ENCODE data around the gene KRTAP5-9. TPM values are rescaled to one million over a fixed set of nuclear protein-coding genes. Genes with fewer than 3 reads are reported as not detected.
"Not testable (repeated sequence)": the region's sequence is repeated elsewhere in the genome, so short reads cannot be mapped to it uniquely, and the experiment has no call there.

Gene KRTAP5-9
- total and polyA plus RNA-seq, 2 donors from 2014 or later: 0.66 TPM; not detected in 1

DNA sequence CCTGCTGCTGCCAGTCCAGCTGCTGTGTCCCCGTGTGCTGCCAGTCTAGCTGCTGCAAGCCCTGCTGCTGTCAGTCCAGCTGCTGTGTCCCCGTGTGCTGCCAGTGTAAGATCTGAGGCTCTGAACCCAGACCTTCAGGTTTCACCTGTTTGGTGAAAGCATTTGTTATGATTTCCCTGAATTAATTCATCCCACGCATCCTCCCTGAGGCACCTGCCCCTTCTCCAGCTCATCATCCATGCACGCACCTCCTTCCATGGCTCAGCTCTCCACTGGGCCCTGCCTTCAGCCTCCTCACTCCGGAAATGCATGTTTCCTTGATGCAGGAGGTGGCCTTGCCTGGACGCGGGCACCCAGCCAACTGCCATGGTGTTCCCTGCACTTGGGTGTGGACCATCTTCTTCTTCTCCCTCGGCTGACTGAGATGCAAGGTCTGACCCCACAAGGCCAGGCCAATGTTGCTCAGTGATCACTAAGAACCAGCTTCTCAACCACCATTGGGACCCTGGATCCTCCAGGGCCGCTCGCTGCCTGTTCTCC, 17.9 kb downstream of the KRTAP5-9 start:
- no peak for FAIRE-seq
- Histone ChIP-seq H3K36me3 (ENCODE audit: control insufficient read depth in 2 of 3, insufficient read depth in 3 of 3, low read length in 3 of 3) (no peaks in the 10 kb centered on the region), H3K9me3 (ENCODE audit: control insufficient read depth in 2 of 3, insufficient read depth in 1 of 3, low read length in 3 of 3) (no peaks in the 10 kb centered on the region), H3K9ac (ENCODE audit: low read length in 3 of 3) (no peak overlapping the region), H3K27ac (ENCODE audit: low read depth in 2 of 2, low read length in 2 of 2) (no peak overlapping the region), H3K27me3 (ENCODE audit: control insufficient read depth, insufficient read depth, low read length) (no peaks in the 10 kb centered on the region), H3K4me3 (ENCODE audit: low read length in 3 of 3) (no peak overlapping the region), H3K4me1 (ENCODE audit: control insufficient read depth in 2 of 3, insufficient read depth in 2 of 3, low read depth in 1 of 3, low read length in 3 of 3) (no peaks in the 10 kb centered on the region)
- intact Hi-C loops (cut with DNase I): no loop called here
- TF ChIP-seq CTCF (IDR thresholded peaks at IDR 0.05; ENCODE audit: borderline replicate concordance, extremely low read depth, insufficient read depth): no peak
- DNase-seq: peak in 2 of 5 donors; percentile 29 to 79

DNA sequence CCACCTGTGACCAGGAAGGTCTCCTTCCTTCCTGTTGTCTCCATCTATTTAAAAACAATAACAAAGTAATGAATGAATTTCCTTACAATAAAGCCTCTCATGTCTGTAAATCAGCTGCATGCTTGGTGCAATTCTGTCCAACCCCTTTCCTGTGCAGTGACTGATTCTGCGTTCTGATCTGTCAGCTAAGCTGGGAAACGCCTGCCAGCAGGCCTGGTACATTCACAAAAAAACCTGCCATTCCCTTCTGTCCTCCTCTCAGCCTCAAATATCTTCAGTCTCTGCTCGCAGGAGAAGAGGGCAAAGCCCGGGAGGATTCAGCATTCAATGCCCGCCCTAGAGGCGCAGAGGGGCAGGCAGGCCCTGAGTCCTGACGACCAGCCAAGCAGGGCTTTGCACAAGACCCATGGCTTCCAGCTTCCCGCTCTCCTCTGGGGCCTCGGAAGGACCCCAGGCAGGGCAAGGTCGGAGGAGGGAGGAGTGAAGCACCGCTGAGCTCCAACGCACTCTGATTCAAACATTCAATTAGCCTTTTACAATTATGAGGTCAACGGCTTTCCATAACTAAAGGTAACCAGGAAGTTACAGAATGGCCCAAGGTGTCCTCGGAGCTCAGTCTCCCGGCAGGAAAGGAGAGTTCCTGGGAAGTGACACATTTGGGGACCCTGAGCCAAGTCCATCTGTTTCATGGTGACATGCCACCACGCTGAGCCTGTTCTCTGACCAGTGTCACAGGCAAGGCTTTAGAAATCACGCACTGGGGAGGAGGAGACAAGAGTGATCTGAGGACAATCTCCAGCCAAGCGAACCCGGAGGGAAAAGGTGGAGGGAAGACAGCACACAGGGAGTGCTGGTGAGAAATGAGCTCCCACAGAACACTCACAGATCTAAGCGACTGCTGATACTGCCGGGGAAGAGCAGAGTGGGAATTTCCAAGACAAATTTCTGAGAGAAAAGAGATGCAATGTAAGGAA, 18.7 kb downstream of the KRTAP5-9 start:
- DNase-seq; H3K9me3 ChIP-seq (ENCODE audit: control insufficient read depth in 2 of 3, insufficient read depth in 1 of 3, low read length in 3 of 3); H3K36me3 ChIP-seq (ENCODE audit: control insufficient read depth in 2 of 3, insufficient read depth in 3 of 3, low read length in 3 of 3); H3K27me3 ChIP-seq (ENCODE audit: control insufficient read depth, insufficient read depth, low read length); H3K27ac ChIP-seq (ENCODE audit: low read depth in 2 of 2, low read length in 2 of 2); H3K9ac ChIP-seq (ENCODE audit: low read length in 3 of 3); FAIRE-seq; intact Hi-C loops (cut with DNase I); H3K4me1 ChIP-seq (ENCODE audit: control insufficient read depth in 2 of 3, insufficient read depth in 2 of 3, low read depth in 1 of 3, low read length in 3 of 3); H3K4me3 ChIP-seq (ENCODE audit: low read length in 3 of 3): not testable (repeated sequence)

DNA sequence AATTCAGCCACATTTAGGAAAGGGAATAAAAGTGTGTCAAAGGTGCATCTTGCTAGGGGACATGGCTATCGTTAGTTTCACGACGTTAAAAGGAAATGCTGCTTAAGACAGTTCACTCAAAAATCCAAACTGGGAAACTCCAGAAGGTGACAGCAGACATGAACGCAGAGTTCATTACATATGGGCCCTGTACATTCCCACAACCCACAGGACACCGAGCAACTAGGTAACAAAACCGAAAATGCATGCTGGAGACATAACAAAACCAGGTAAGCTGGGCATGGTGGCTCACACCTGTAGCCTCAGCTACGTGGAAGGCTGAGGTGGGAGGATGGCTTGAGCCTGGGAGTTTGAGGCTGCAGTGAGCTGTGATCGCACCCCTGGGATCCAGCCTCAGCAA, 19.4 kb downstream of the KRTAP5-9 start:
- not testable (repeated sequence) for H3K9ac ChIP-seq (ENCODE audit: low read length in 3 of 3); FAIRE-seq; DNase-seq

GRCh38 chr11:71568704-71569349, 20.6 kb downstream of the KRTAP5-9 start:
- Histone ChIP-seq H3K4me1 (ENCODE audit: control insufficient read depth in 2 of 3, insufficient read depth in 2 of 3, low read depth in 1 of 3, low read length in 3 of 3) (no peaks in the 10 kb centered on the region), H3K9me3 (ENCODE audit: control insufficient read depth in 2 of 3, insufficient read depth in 1 of 3, low read length in 3 of 3) (no peaks in the 10 kb centered on the region), H3K9ac (ENCODE audit: low read length in 3 of 3) (no peak overlapping the region), H3K4me3 (ENCODE audit: low read length in 3 of 3) (no peak overlapping the region), H3K36me3 (ENCODE audit: control insufficient read depth in 2 of 3, insufficient read depth in 3 of 3, low read length in 3 of 3) (no peaks in the 10 kb centered on the region), H3K27ac (ENCODE audit: low read depth in 2 of 2, low read length in 2 of 2) (no peak overlapping the region), H3K27me3 (ENCODE audit: control insufficient read depth, insufficient read depth, low read length) (no peaks in the 10 kb centered on the region)
- FAIRE-seq: no peak
- intact Hi-C loops (cut with DNase I): no loop called here
- peak in 2 of 5 donors; percentile 35 to 70 for DNase-seq
- TF ChIP-seq CTCF (IDR thresholded peaks at IDR 0.05; ENCODE audit: borderline replicate concordance, extremely low read depth, insufficient read depth): no peak

More for the DNA sequence above, 19.4 kb downstream of the KRTAP5-9 start:
- H3K36me3 ChIP-seq (ENCODE audit: control insufficient read depth in 2 of 3, insufficient read depth in 3 of 3, low read length in 3 of 3); intact Hi-C loops (cut with DNase I); H3K4me3 ChIP-seq (ENCODE audit: low read length in 3 of 3); H3K9me3 ChIP-seq (ENCODE audit: control insufficient read depth in 2 of 3, insufficient read depth in 1 of 3, low read length in 3 of 3); H3K4me1 ChIP-seq (ENCODE audit: control insufficient read depth in 2 of 3, insufficient read depth in 2 of 3, low read depth in 1 of 3, low read length in 3 of 3); H3K27me3 ChIP-seq (ENCODE audit: control insufficient read depth, insufficient read depth, low read length); H3K27ac ChIP-seq (ENCODE audit: low read depth in 2 of 2, low read length in 2 of 2): not testable (repeated sequence)

- FAIRE-seq; DNase-seq; H3K27ac ChIP-seq (ENCODE audit: low read depth in 2 of 2, low read length in 2 of 2); H3K9ac ChIP-seq (ENCODE audit: low read length in 3 of 3); H3K4me3 ChIP-seq (ENCODE audit: low read length in 3 of 3); H3K27me3 ChIP-seq (ENCODE audit: control insufficient read depth, insufficient read depth, low read length); intact Hi-C loops (cut with DNase I); H3K36me3 ChIP-seq (ENCODE audit: control insufficient read depth in 2 of 3, insufficient read depth in 3 of 3, low read length in 3 of 3); H3K9me3 ChIP-seq (ENCODE audit: control insufficient read depth in 2 of 3, insufficient read depth in 1 of 3, low read length in 3 of 3); H3K4me1 ChIP-seq (ENCODE audit: control insufficient read depth in 2 of 3, insufficient read depth in 2 of 3, low read depth in 1 of 3, low read length in 3 of 3): not testable (repeated sequence)
These were observed 23.1 kb downstream of the KRTAP5-9 start for GRCh38 chr11:71571101-71571850.
